NOMO-1 treated with DMSO at 0.1 percent for 48 hours (cell line): ENCODE measurements around the gene LPAR3.
A peak's percentile ranks its signal among the peaks of the same experiment; 100 is the strongest.

ENCODE experiments used
- DNase-seq: peaks from one replicate; lab custom pipeline; 2025; ENCODE audit not compliant: unreplicated experiment; lab: John Stamatoyannopoulos, UW

LPAR3 gene

GRCh38 chr1:84780000-84780716, 112.8 kb downstream of the LPAR3 start:
- DNase-seq, result peak; percentile 87

GRCh38 chr1:84776639-84777038, 116.4 kb downstream of the LPAR3 start:
- DNase-seq, result no peak

GRCh38 chr1:84775535-84775920, 117.5 kb downstream of the LPAR3 start:
- no peak for DNase-seq

- DNase-seq, result no peak
These were observed 118.1 kb downstream of the LPAR3 start for GRCh38 chr1:84774669-84775534.

GRCh38 chr1:84773933-84774497, 119.0 kb downstream of the LPAR3 start:
- DNase-seq, result no peak

- DNase-seq, result no peak
These were observed 119.8 kb downstream of the LPAR3 start for GRCh38 chr1:84773195-84773594.

GRCh38 chr1:84772428-84772943, 120.5 kb downstream of the LPAR3 start:
- peak; percentile 64 for DNase-seq

- no peak for DNase-seq
These were observed 121.1 kb downstream of the LPAR3 start for GRCh38 chr1:84771895-84772294.

GRCh38 chr1:84770481-84770880, 122.5 kb downstream of the LPAR3 start:
- no peak for DNase-seq

- DNase-seq, result no peak
These were observed 123.4 kb downstream of the LPAR3 start for GRCh38 chr1:84769636-84770035.

- no peak for DNase-seq
These were observed 124.4 kb downstream of the LPAR3 start for GRCh38 chr1:84768634-84769033.

GRCh38 chr1:84763912-84764680, 128.9 kb downstream of the LPAR3 start:
- DNase-seq, result no peak

GRCh38 chr1:84762664-84763063, 130.3 kb downstream of the LPAR3 start:
- DNase-seq, result no peak
